Measurements from ENCODE around the gene GPD1L. TPM values are rescaled to one million over a fixed set of nuclear protein-coding genes. Genes with fewer than 3 reads are reported as not detected.

GPD1L gene
- polyA plus RNA-seq, 3 donors, result 21.0 to 21.6 (median 21.2) TPM

GRCh38 chr3:32132706-32133105 is 26.3 kb downstream of the GPD1L start:
- no peak for DNase-seq (ENCODE audit: low read depth in 3 of 3, low spot score in 2 of 3)

GRCh38 chr3:32136703-32137102 is 30.3 kb downstream of the GPD1L start:
- DNase-seq (ENCODE audit: low read depth in 3 of 3, low spot score in 2 of 3), result no peak

GRCh38 chr3:32137870-32138269 is 31.4 kb downstream of the GPD1L start:
- DNase-seq (ENCODE audit: low read depth in 3 of 3, low spot score in 2 of 3), result no peak

GRCh38 chr3:32138545-32139104 is 32.2 kb downstream of the GPD1L start:
- DNase-seq (ENCODE audit: low read depth in 3 of 3, low spot score in 2 of 3), result no peak

GRCh38 chr3:32140943-32141342 is 34.5 kb downstream of the GPD1L start:
- no peak for DNase-seq (ENCODE audit: low read depth in 3 of 3, low spot score in 2 of 3)

GRCh38 chr3:32143849-32144757 is 37.7 kb downstream of the GPD1L start:
- DNase-seq (ENCODE audit: low read depth in 3 of 3, low spot score in 2 of 3), result peak; percentile 76 to 78 (median 77)

GRCh38 chr3:32146746-32147211 is 40.4 kb downstream of the GPD1L start:
- no peak for DNase-seq (ENCODE audit: low read depth in 3 of 3, low spot score in 2 of 3)

- DNase-seq (ENCODE audit: low read depth in 3 of 3, low spot score in 2 of 3), result no peak
These were observed 41.1 kb downstream of the GPD1L start for GRCh38 chr3:32147509-32147908.

- no peak for DNase-seq (ENCODE audit: low read depth in 3 of 3, low spot score in 2 of 3)
These were observed 41.5 kb downstream of the GPD1L start for GRCh38 chr3:32147933-32148332.

GRCh38 chr3:32148351-32148750 is 41.9 kb downstream of the GPD1L start:
- DNase-seq (ENCODE audit: low read depth in 3 of 3, low spot score in 2 of 3), result no peak

GRCh38 chr3:32153414-32154204 is 47.2 kb downstream of the GPD1L start:
- no peak for DNase-seq (ENCODE audit: low read depth in 3 of 3, low spot score in 2 of 3)

GRCh38 chr3:32154205-32154579 is 47.8 kb downstream of the GPD1L start:
- no peak for DNase-seq (ENCODE audit: low read depth in 3 of 3, low spot score in 2 of 3)

- no peak for DNase-seq (ENCODE audit: low read depth in 3 of 3, low spot score in 2 of 3)
These were observed 48.7 kb downstream of the GPD1L start for GRCh38 chr3:32155117-32155516.

- no peak for DNase-seq (ENCODE audit: low read depth in 3 of 3, low spot score in 2 of 3)
These were observed 51.3 kb downstream of the GPD1L start for GRCh38 chr3:32157600-32158264.

- no peak for DNase-seq (ENCODE audit: low read depth in 3 of 3, low spot score in 2 of 3)
These were observed 54.3 kb downstream of the GPD1L start for GRCh38 chr3:32160706-32161214.

GRCh38 chr3:32165442-32165841 is 59.0 kb downstream of the GPD1L start:
- DNase-seq (ENCODE audit: low read depth in 3 of 3, low spot score in 2 of 3), result no peak

- no peak for DNase-seq (ENCODE audit: low read depth in 3 of 3, low spot score in 2 of 3)
These were observed 60.2 kb downstream of the GPD1L start for GRCh38 chr3:32166654-32167053.

- DNase-seq (ENCODE audit: low read depth in 3 of 3, low spot score in 2 of 3), result no peak
These were observed 66.0 kb downstream of the GPD1L start for GRCh38 chr3:32172420-32172819.

- no peak for DNase-seq (ENCODE audit: low read depth in 3 of 3, low spot score in 2 of 3)
These were observed 69.3 kb downstream of the GPD1L start for GRCh38 chr3:32175607-32176197.

All from right renal cortex interstitium (tissue), 3 donors.